Esophagus squamous epithelium (tissue), 4 donors: ENCODE measurements around the gene NOL9.

Experiments
- POLR2A ChIP-seq, 4 donors: fragments of 450-650 bp; IDR thresholded peaks; one replicate each; pipeline ENCODE4 v1.6.1; 2017; ENCODE audit warnings: antibody characterized with exemption in 4 of 4, mild to moderate bottlenecking in 4 of 4, moderate library complexity in 3 of 4
- TF ChIP-seq, protein P1 (sequence below), 6 experiments: fragments of 450-650 bp in 4 of 6; fragments of 200-600 bp in 2 of 6; sonication (generic) in 2 of 6; IDR thresholded peaks; one replicate each; pipeline ENCODE4 v1.5.1; 2016 to 2019; ENCODE audit warnings: antibody characterized with exemption in 6 of 6, mild to moderate bottlenecking in 4 of 6, moderate library complexity in 4 of 6

DNA sequence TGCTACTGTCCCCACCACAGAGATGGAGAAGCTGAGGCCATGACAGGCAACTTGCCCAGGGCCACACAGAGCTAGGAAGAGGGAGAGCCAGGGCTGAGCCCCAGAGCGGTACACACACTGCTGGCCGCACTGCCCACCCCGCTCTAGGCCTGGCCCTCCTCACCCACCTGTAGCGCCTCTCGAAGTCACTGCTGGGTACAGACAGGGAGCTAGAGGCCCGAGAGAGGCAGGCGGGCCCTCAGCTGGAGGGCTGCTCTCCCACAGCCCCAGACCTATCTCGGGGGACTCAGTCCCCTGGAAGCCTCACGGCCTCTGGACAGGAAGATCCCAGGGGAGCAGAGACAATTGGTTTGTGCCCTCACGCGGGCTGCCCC lies 45.5 kb downstream of the NOL9 start:
- TF ChIP-seq POLR2A (IDR thresholded peaks at IDR 0.05), result no peak
- TF ChIP-seq, protein P1, sequence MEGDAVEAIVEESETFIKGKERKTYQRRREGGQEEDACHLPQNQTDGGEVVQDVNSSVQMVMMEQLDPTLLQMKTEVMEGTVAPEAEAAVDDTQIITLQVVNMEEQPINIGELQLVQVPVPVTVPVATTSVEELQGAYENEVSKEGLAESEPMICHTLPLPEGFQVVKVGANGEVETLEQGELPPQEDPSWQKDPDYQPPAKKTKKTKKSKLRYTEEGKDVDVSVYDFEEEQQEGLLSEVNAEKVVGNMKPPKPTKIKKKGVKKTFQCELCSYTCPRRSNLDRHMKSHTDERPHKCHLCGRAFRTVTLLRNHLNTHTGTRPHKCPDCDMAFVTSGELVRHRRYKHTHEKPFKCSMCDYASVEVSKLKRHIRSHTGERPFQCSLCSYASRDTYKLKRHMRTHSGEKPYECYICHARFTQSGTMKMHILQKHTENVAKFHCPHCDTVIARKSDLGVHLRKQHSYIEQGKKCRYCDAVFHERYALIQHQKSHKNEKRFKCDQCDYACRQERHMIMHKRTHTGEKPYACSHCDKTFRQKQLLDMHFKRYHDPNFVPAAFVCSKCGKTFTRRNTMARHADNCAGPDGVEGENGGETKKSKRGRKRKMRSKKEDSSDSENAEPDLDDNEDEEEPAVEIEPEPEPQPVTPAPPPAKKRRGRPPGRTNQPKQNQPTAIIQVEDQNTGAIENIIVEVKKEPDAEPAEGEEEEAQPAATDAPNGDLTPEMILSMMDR (IDR thresholded peaks at IDR 0.05), result no peak
